GM12878 (cell line): ENCODE data around the gene IQCF6. TPM values are rescaled to one million over a fixed set of nuclear protein-coding genes. Genes with fewer than 3 reads are reported as not detected.

ENCODE experiments used
- ATAC-seq: fragments of 200-7000 bp; cut with Tn5 transposase; 3 replicates; pipeline ENCODE4 v1.9.1; 2020; ENCODE audit warnings: mild to moderate bottlenecking, moderate library complexity
- BruUV-seq: library from RNA; stranded (reverse); fragments of 400-500 nt; replicated peaks from 2 replicates; lab custom pipeline; 2021; lab: Mats Ljungman, UMichigan
- CTCF ChIA-PET: fragments of 300-600 bp; sonication (Branson Sonifier 250); formaldehyde crosslinking; extraction: SDS; loops from one replicate; lab custom pipeline; 2021; ENCODE audit warnings: inconsistent platforms; lab: Yijun Ruan, JAX
- POLR2A ChIA-PET: fragments of 350-600 bp; formaldehyde crosslinking; extraction: SDS; loops from one replicate; lab custom pipeline; 2021; ENCODE audit warnings: inconsistent platforms; lab: Charles Lee
- RAD21 ChIA-PET: fragments of 300-600 bp; sonication (Branson Sonifier 250); formaldehyde crosslinking; loops from one replicate; lab custom pipeline; 2023; ENCODE audit warnings: antibody characterized with exemption; ENCODE audit not compliant: unreplicated experiment; lab: Charles Lee
- SMC1A ChIA-PET: fragments of 300-600 bp; sonication (Branson Sonifier 250); formaldehyde crosslinking; loops from one replicate; lab custom pipeline; 2023; ENCODE audit not compliant: unreplicated experiment, uncharacterized antibody; lab: Charles Lee
- DNase-seq: peaks from one replicate; pipeline ENCODE4 v3.0.0-alpha.2; 2011; ENCODE audit warnings: low read depth, low spot score
- FAIRE-seq: peaks from 3 replicates; lab custom pipeline; 2011; peaks lifted over from hg19 to GRCh38; lab: Jason Lieb, UNC
- H2AFZ ChIP-seq: 2 replicates; pipeline ENCODE4 v1.6.0; 2011; ENCODE audit warnings: low read depth, low read length, control low read depth; ENCODE audit not compliant: control insufficient read depth
- H3K27ac ChIP-seq: 2 replicates; pipeline ENCODE4 v1.5.1; 2011; ENCODE audit warnings: control low read depth; ENCODE audit not compliant: control insufficient read depth, insufficient read depth
- H3K27me3 ChIP-seq, 2 experiments: replicated peaks in 1 of 2; 2 replicates each; pipeline versions ENCODE4 v1.6.0 to v1.6.1; 2011; ENCODE audit warnings: low read length in 1 of 2; ENCODE audit not compliant: control insufficient read depth in 2 of 2, insufficient read depth in 2 of 2
- H3K36me3 ChIP-seq, 2 experiments: 2 replicates each; pipeline ENCODE4 v1.5.1; 2011; ENCODE audit warnings: low read length in 1 of 2; ENCODE audit not compliant: control insufficient read depth in 2 of 2, insufficient read depth in 2 of 2
- H3K4me1 ChIP-seq: 2 replicates; pipeline ENCODE4 v1.6.1; 2011; ENCODE audit warnings: mild to moderate bottlenecking, low read length, moderate library complexity, mixed read lengths; ENCODE audit not compliant: control insufficient read depth, insufficient read depth
- H3K4me2 ChIP-seq: 2 replicates; pipeline ENCODE4 v1.6.0; 2011; ENCODE audit warnings: control low read depth; ENCODE audit not compliant: control insufficient read depth, insufficient read depth
- H3K4me3 ChIP-seq: fragments of 200-600 bp; sonication (generic); 2 replicates; pipeline ENCODE4 v1.5.1; 2016
- H3K79me2 ChIP-seq: 2 replicates; pipeline ENCODE4 v1.6.0; 2011; ENCODE audit warnings: low read length; ENCODE audit not compliant: control insufficient read depth, insufficient read depth
- H3K9ac ChIP-seq: 2 replicates; pipeline ENCODE4 v1.8.0; 2011; ENCODE audit warnings: low read length, control low read depth, mixed read lengths; ENCODE audit not compliant: control insufficient read depth, insufficient read depth
- H3K9me3 ChIP-seq: replicated peaks from 3 replicates; pipeline ENCODE4 v1.5.1; 2011; ENCODE audit warnings: mild to moderate bottlenecking, low read length; ENCODE audit not compliant: control insufficient read depth, insufficient read depth
- H4K20me1 ChIP-seq: 2 replicates; pipeline ENCODE4 v1.6.0; 2011; ENCODE audit not compliant: control insufficient read depth, insufficient read depth
- CHD2 ChIP-seq: IDR thresholded peaks from 2 replicates; pipeline ENCODE4 v1.6.1; 2011; ENCODE audit warnings: low read depth, low read length, improper control_type of control experiment, borderline replicate concordance
- CREB1 ChIP-seq: IDR thresholded peaks from 2 replicates; pipeline ENCODE4 v1.6.1; 2012; ENCODE audit warnings: low read depth, mild to moderate bottlenecking, inconsistent platforms
- E4F1 ChIP-seq: fragments of 450-650 bp; IDR thresholded peaks from 2 replicates; pipeline ENCODE4 v1.6.1; 2018; ENCODE audit warnings: borderline replicate concordance, mild to moderate bottlenecking; ENCODE audit not compliant: partially characterized antibody
- HCFC1 ChIP-seq: fragments of 150-350 bp; IDR thresholded peaks from 2 replicates; pipeline ENCODE4 v1.6.1; 2014; ENCODE audit warnings: low read length
- NFXL1 ChIP-seq: fragments of 450-650 bp; IDR thresholded peaks from 2 replicates; pipeline ENCODE4 v1.6.1; 2017; ENCODE audit warnings: antibody characterized with exemption, mild to moderate bottlenecking, borderline replicate concordance
- RBBP5 ChIP-seq: fragments of 200-600 bp; sonication (generic); conservative IDR thresholded peaks from 2 replicates; pipeline ENCODE4 v1.6.1; 2016
- SREBF1 ChIP-seq: IDR thresholded peaks from 2 replicates; pipeline ENCODE4 v1.6.1; 2012; ENCODE audit warnings: mild to moderate bottlenecking, low read length
- TAF1 ChIP-seq: IDR thresholded peaks from 2 replicates; pipeline ENCODE4 v1.6.1; 2011; ENCODE audit warnings: mild to moderate bottlenecking, low read depth, low read length, borderline replicate concordance
- WRNIP1 ChIP-seq: IDR thresholded peaks from 2 replicates; pipeline ENCODE4 v1.6.1; 2011; ENCODE audit warnings: low read depth, low read length, improper control_type of control experiment, borderline replicate concordance
- ZBTB4 ChIP-seq: fragments of 450-650 bp; formaldehyde crosslinking; IDR thresholded peaks from 2 replicates; pipeline ENCODE4 v1.4.0; 2022; ENCODE audit warnings: mild to moderate bottlenecking, moderate library complexity
- WGBS: methylation state at CpG from one replicate; pipeline ENCODE4 v1.1.6; 2016; ENCODE audit warnings: low lambda C conversion rate; ENCODE audit not compliant: insufficient replicate concordance, insufficient coverage; ENCODE audit errors: missing lambda C conversion rate; 5-methylcytosine and 5-hydroxymethylcytosine counted together
- in situ Hi-C: fragments of 300-500 bp; cut with MboI; formaldehyde crosslinking; loops from 9 replicates; pipeline ENCODE4 v1.14.3; 2018; ENCODE audit warnings: mixed read lengths
- intact Hi-C: fragments of 100-400 bp; cut with micrococcal nuclease; formaldehyde crosslinking; loops from one replicate; pipeline ENCODE4 v1.14.2; 2022; ENCODE audit not compliant: unreplicated experiment
- polyA plus RNA-seq, 11 experiments: library from polyadenylated mRNA; depleted of rRNA in 4 of 11; unstranded in 6 of 11; stranded (reverse) in 5 of 11; fragments of >200 nt; fragmentation: Nextera tagmentation in 4 of 11; fragmentation: Illumina TruSeq in 1 of 11; extraction: Ambion mirVana in 4 of 11; extraction: Trizol in 1 of 11; gene quantifications; 1 replicate in 1 of 11; 2 replicates in 10 of 11; pipeline versions ENCODE4 v1.2.1 to v1.2.3, GENCODE V29; 2011 to 2016; ENCODE audit warnings: inconsistent platforms in 2 of 11, missing spikeins in 2 of 11, low read depth in 1 of 11
- total RNA-seq, 4 experiments: library from RNA; depleted of rRNA in 3 of 4; stranded (reverse); fragments of >200 nt in 3 of 4; fragmentation: Illumina TruSeq in 1 of 4; extraction: Trizol in 1 of 4; gene quantifications; 2 replicates each; pipeline versions ENCODE4 v1.2.1 to v1.2.3, GENCODE V29; 2013 to 2021

IQCF6 gene
- total and polyA plus RNA-seq, 10 of the 15 experiments (the other 5 are each of a cell fraction or from before 2014, with no cell fraction given), result not detected

GRCh38 chr3:51786267-51786666 is 7.2 kb upstream of the IQCF6 start:
- Histone ChIP-seq H3K9ac (no peak overlapping the region), H3K4me1 (no peaks in the 10 kb centered on the region), H3K27ac (no peak overlapping the region), H3K79me2 (no peaks in the 10 kb centered on the region), H3K27me3 (peaks cover 0 to 5% of the 10 kb centered on the region in 2 experiments; a peak in 2 of 4 replicates), H3K4me3 (no peak overlapping the region), H3K9me3 (no peaks in the 10 kb centered on the region), H3K4me2 (no peak overlapping the region), H4K20me1 (no peaks in the 10 kb centered on the region), H2AFZ (no peak overlapping the region), H3K36me3 (no peaks in the 10 kb centered on the region)
- ChIA-PET CTCF (no interaction called here), POLR2A (no interaction called here), RAD21 (no interaction called here), SMC1A (no interaction called here)
- in situ Hi-C loops (no loop called here), intact Hi-C loops (no loop called here)
- no peak for TF ChIP-seq CHD2
- TF ChIP-seq TAF1, result no peak
- TF ChIP-seq NFXL1, result no peak
- TF ChIP-seq WRNIP1, result no peak
- TF ChIP-seq CREB1, result no peak
- TF ChIP-seq RBBP5, result no peak
- TF ChIP-seq E4F1, result no peak
- no peak for TF ChIP-seq SREBF1
- TF ChIP-seq ZBTB4 (CRISPR knock-in tag), result no peak
- no peak for TF ChIP-seq HCFC1
- BruUV-seq, result no TSS peak
- no peak for ATAC-seq
- WGBS, result 51% methylated on average over 2 of the region's 2 CpGs
- no peak for FAIRE-seq
- DNase-seq, result no peak
